ENCODE data around the gene PRKCH.

PRKCH gene

GRCh38 chr14:61530296-61530695 lies 208.9 kb downstream of the PRKCH start:
- Histone ChIP-seq H3K79me1 (replicated peaks; ENCODE audit: low read length, poor library complexity, severe bottlenecking) (peaks cover 12% of the 10 kb centered on the region), H3K14ac (ENCODE audit: low read length in 2 of 2) (no peak overlapping the region), H4K91ac (ENCODE audit: low read length) (no peak overlapping the region), H4K8ac (ENCODE audit: low read length) (no peak overlapping the region), H3K36me3 (ENCODE audit: control insufficient read depth in 1 of 2, insufficient read depth in 2 of 2, low read depth in 1 of 2, low read length in 2 of 2) (no peaks in the 10 kb centered on the region), H3K4me1 (ENCODE audit: control insufficient read depth, insufficient read depth, low read depth, low read length) (peaks cover 37% of the 10 kb centered on the region), H3K27ac (ENCODE audit: low read length, poor library complexity, severe bottlenecking) (no peak overlapping the region), H3K9ac (ENCODE audit: low read length) (no peak overlapping the region), H3K9me3 (ENCODE audit: control insufficient read depth, low read length) (no peaks in the 10 kb centered on the region), H2AFZ (ENCODE audit: low read depth, low read length) (no peak overlapping the region), H3K4ac (ENCODE audit: low read depth in 1 of 2, low read length in 2 of 2) (no peak overlapping the region), H3K27me3 (ENCODE audit: control insufficient read depth in 1 of 2, insufficient read depth in 1 of 2, low read length in 2 of 2) (no peaks in the 10 kb centered on the region), H3K4me2 (ENCODE audit: low read length, poor library complexity, severe bottlenecking) (no peak overlapping the region), H2BK12ac (ENCODE audit: low read length in 2 of 2) (no peak overlapping the region), H3K4me3 (ENCODE audit: insufficient read depth in 1 of 2, low read depth in 1 of 2, low read length in 2 of 2) (no peak overlapping the region), H2BK5ac (ENCODE audit: low read depth, low read length, poor library complexity, severe bottlenecking) (no peak overlapping the region), H3K23ac (ENCODE audit: low read length in 2 of 2) (no peak overlapping the region), H2BK120ac (ENCODE audit: low read depth, low read length) (no peak overlapping the region), H3K18ac (ENCODE audit: low read depth in 1 of 2, low read length in 2 of 2) (no peak overlapping the region), H2BK15ac (ENCODE audit: low read depth, poor library complexity, severe bottlenecking) (no peak overlapping the region), H2AK5ac (ENCODE audit: low read length, severe bottlenecking) (peak overlapping the region; percentile 69)
- DNase-seq = no peak
- 81% methylated on average over 6 of the region's 6 CpGs for WGBS

- no peak overlapping the region for H3K4me2 ChIP-seq (ENCODE audit: low read length, poor library complexity, severe bottlenecking)
- no peak overlapping the region for H2BK12ac ChIP-seq (ENCODE audit: low read length in 2 of 2)
- peaks cover 34% of the 10 kb centered on the region for H3K4me1 ChIP-seq (ENCODE audit: control insufficient read depth, insufficient read depth, low read depth, low read length)
- no peak overlapping the region for H4K91ac ChIP-seq (ENCODE audit: low read length)
- H2BK15ac ChIP-seq (ENCODE audit: low read depth, poor library complexity, severe bottlenecking) = no peak overlapping the region
- H3K36me3 ChIP-seq (ENCODE audit: control insufficient read depth in 1 of 2, insufficient read depth in 2 of 2, low read depth in 1 of 2, low read length in 2 of 2) = no peaks in the 10 kb centered on the region
- no peak overlapping the region for H2AFZ ChIP-seq (ENCODE audit: low read depth, low read length)
- H3K14ac ChIP-seq (ENCODE audit: low read length in 2 of 2) = no peak overlapping the region
- 98% methylated on average over 5 of the region's 5 CpGs for WGBS
- H3K27ac ChIP-seq (ENCODE audit: low read length, poor library complexity, severe bottlenecking) = no peak overlapping the region
- H2BK120ac ChIP-seq (ENCODE audit: low read depth, low read length) = no peak overlapping the region
- no peaks in the 10 kb centered on the region for H3K27me3 ChIP-seq (ENCODE audit: control insufficient read depth in 1 of 2, insufficient read depth in 1 of 2, low read length in 2 of 2)
- H2AK5ac ChIP-seq (ENCODE audit: low read length, severe bottlenecking) = peak overlapping the region; percentile 54
- H4K8ac ChIP-seq (ENCODE audit: low read length) = no peak overlapping the region
- H3K79me1 ChIP-seq (replicated peaks; ENCODE audit: low read length, poor library complexity, severe bottlenecking) = peaks cover 13% of the 10 kb centered on the region
- no peak overlapping the region for H3K4ac ChIP-seq (ENCODE audit: low read depth in 1 of 2, low read length in 2 of 2)
- DNase-seq = no peak
- peak overlapping the region; percentile 12 for H2BK5ac ChIP-seq (ENCODE audit: low read depth, low read length, poor library complexity, severe bottlenecking)
- H3K23ac ChIP-seq (ENCODE audit: low read length in 2 of 2) = no peak overlapping the region
- no peak overlapping the region for H3K9ac ChIP-seq (ENCODE audit: low read length)
- no peak overlapping the region for H3K4me3 ChIP-seq (ENCODE audit: insufficient read depth in 1 of 2, low read depth in 1 of 2, low read length in 2 of 2)
- H3K9me3 ChIP-seq (ENCODE audit: control insufficient read depth, low read length) = no peaks in the 10 kb centered on the region
- no peak overlapping the region for H3K18ac ChIP-seq (ENCODE audit: low read depth in 1 of 2, low read length in 2 of 2)
These were observed 209.5 kb downstream of the PRKCH start for GRCh38 chr14:61530896-61531295.

- Histone ChIP-seq H4K8ac (ENCODE audit: low read length) (no peak overlapping the region), H2AFZ (ENCODE audit: low read depth, low read length) (no peak overlapping the region), H3K4me1 (ENCODE audit: control insufficient read depth, insufficient read depth, low read depth, low read length) (peaks cover 31% of the 10 kb centered on the region), H2BK5ac (ENCODE audit: low read depth, low read length, poor library complexity, severe bottlenecking) (no peak overlapping the region), H2BK120ac (ENCODE audit: low read depth, low read length) (no peak overlapping the region), H3K9me3 (ENCODE audit: control insufficient read depth, low read length) (no peaks in the 10 kb centered on the region), H3K4ac (ENCODE audit: low read depth in 1 of 2, low read length in 2 of 2) (no peak overlapping the region), H3K4me2 (ENCODE audit: low read length, poor library complexity, severe bottlenecking) (no peak overlapping the region), H3K23ac (ENCODE audit: low read length in 2 of 2) (no peak overlapping the region), H3K36me3 (ENCODE audit: control insufficient read depth in 1 of 2, insufficient read depth in 2 of 2, low read depth in 1 of 2, low read length in 2 of 2) (no peaks in the 10 kb centered on the region), H3K9ac (ENCODE audit: low read length) (no peak overlapping the region), H3K18ac (ENCODE audit: low read depth in 1 of 2, low read length in 2 of 2) (no peak overlapping the region), H3K79me1 (replicated peaks; ENCODE audit: low read length, poor library complexity, severe bottlenecking) (peaks cover 12% of the 10 kb centered on the region), H3K27me3 (ENCODE audit: control insufficient read depth in 1 of 2, insufficient read depth in 1 of 2, low read length in 2 of 2) (no peaks in the 10 kb centered on the region), H2BK15ac (ENCODE audit: low read depth, poor library complexity, severe bottlenecking) (no peak overlapping the region), H2AK5ac (ENCODE audit: low read length, severe bottlenecking) (no peak overlapping the region), H4K91ac (ENCODE audit: low read length) (no peak overlapping the region), H3K4me3 (ENCODE audit: insufficient read depth in 1 of 2, low read depth in 1 of 2, low read length in 2 of 2) (no peak overlapping the region), H2BK12ac (ENCODE audit: low read length in 2 of 2) (no peak overlapping the region), H3K27ac (ENCODE audit: low read length, poor library complexity, severe bottlenecking) (peak overlapping the region; percentile 7), H3K14ac (ENCODE audit: low read length in 2 of 2) (no peak overlapping the region)
- DNase-seq = no peak
- WGBS = 68% methylated on average over 5 of the region's 5 CpGs
These were observed 210.2 kb downstream of the PRKCH start for GRCh38 chr14:61531465-61532122.

- no peak overlapping the region for H3K4ac ChIP-seq (ENCODE audit: low read depth in 1 of 2, low read length in 2 of 2)
- H2BK15ac ChIP-seq (ENCODE audit: low read depth, poor library complexity, severe bottlenecking) = no peak overlapping the region
- no peak overlapping the region for H3K9ac ChIP-seq (ENCODE audit: low read length)
- no peak overlapping the region for H3K4me2 ChIP-seq (ENCODE audit: low read length, poor library complexity, severe bottlenecking)
- H2BK12ac ChIP-seq (ENCODE audit: low read length in 2 of 2) = no peak overlapping the region
- H3K4me1 ChIP-seq (ENCODE audit: control insufficient read depth, insufficient read depth, low read depth, low read length) = peaks cover 29% of the 10 kb centered on the region
- H4K91ac ChIP-seq (ENCODE audit: low read length) = no peak overlapping the region
- H3K4me3 ChIP-seq (ENCODE audit: insufficient read depth in 1 of 2, low read depth in 1 of 2, low read length in 2 of 2) = no peak overlapping the region
- no peak overlapping the region for H4K8ac ChIP-seq (ENCODE audit: low read length)
- no peak overlapping the region for H3K27ac ChIP-seq (ENCODE audit: low read length, poor library complexity, severe bottlenecking)
- peaks cover 11% of the 10 kb centered on the region for H3K79me1 ChIP-seq (replicated peaks; ENCODE audit: low read length, poor library complexity, severe bottlenecking)
- H2BK5ac ChIP-seq (ENCODE audit: low read depth, low read length, poor library complexity, severe bottlenecking) = no peak overlapping the region
- no peak overlapping the region for H2AFZ ChIP-seq (ENCODE audit: low read depth, low read length)
- no peak overlapping the region for H2BK120ac ChIP-seq (ENCODE audit: low read depth, low read length)
- no peak overlapping the region for H3K18ac ChIP-seq (ENCODE audit: low read depth in 1 of 2, low read length in 2 of 2)
- H3K14ac ChIP-seq (ENCODE audit: low read length in 2 of 2) = no peak overlapping the region
- no peaks in the 10 kb centered on the region for H3K27me3 ChIP-seq (ENCODE audit: control insufficient read depth in 1 of 2, insufficient read depth in 1 of 2, low read length in 2 of 2)
- no peak for DNase-seq
- H3K36me3 ChIP-seq (ENCODE audit: control insufficient read depth in 1 of 2, insufficient read depth in 2 of 2, low read depth in 1 of 2, low read length in 2 of 2) = no peaks in the 10 kb centered on the region
- no peak overlapping the region for H3K23ac ChIP-seq (ENCODE audit: low read length in 2 of 2)
- no peak overlapping the region for H2AK5ac ChIP-seq (ENCODE audit: low read length, severe bottlenecking)
- no peaks in the 10 kb centered on the region for H3K9me3 ChIP-seq (ENCODE audit: control insufficient read depth, low read length)
These were observed 210.7 kb downstream of the PRKCH start for GRCh38 chr14:61532123-61532505.

Data from mesenchymal stem cell (in vitro differentiated cells and primary cell).